ENCODE measurements around the gene GCLM. TPM values are rescaled to one million over a fixed set of nuclear protein-coding genes. Genes with fewer than 3 reads are reported as not detected.

Gene GCLM
- total RNA-seq, 1 donor from 2014 or later, result 4.8 TPM

DNA sequence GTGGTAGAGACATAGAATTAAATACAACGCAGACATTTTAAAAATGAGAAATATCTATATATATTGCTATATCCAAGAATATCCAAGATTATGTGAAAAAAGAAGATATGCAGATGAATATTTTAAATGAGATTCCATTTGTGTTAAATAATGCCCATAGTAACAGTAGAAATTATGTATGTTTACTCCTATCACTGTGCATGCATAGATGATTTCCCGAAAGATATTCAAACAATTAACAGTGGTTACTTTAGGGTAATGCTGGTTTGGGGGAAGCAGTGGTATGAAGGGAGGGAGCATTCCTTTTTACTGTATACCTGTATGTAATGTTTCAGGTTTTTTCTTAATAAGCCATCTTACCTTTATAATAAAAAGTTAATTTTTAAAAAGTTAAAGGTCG lies 55.3 kb downstream of the GCLM start:
- Mint-ChIP-seq H3K9me3 (peaks cover 36% of the 10 kb centered on the region), H3K36me3 (peaks cover 8% of the 10 kb centered on the region), H3K4me1 (no peaks in the 10 kb centered on the region), H3K27ac (no peak overlapping the region), H3K27me3 (ENCODE audit: insufficient read depth, low read depth) (peaks cover 4% of the 10 kb centered on the region), H3K4me3 (no peak overlapping the region)
- Histone ChIP-seq H4K20me1 (ENCODE audit: low read depth) (no peaks in the 10 kb centered on the region), H3K4me3 (no peak overlapping the region), H3K27me3 (no peaks in the 10 kb centered on the region), H3K36me3 (no peaks in the 10 kb centered on the region), H2AFZ (replicated peaks) (no peak overlapping the region), H3K4me1 (no peaks in the 10 kb centered on the region), H3K79me2 (ENCODE audit: low read depth) (no peaks in the 10 kb centered on the region), H3K4me2 (no peak overlapping the region), H3K9ac (no peak overlapping the region), H3F3A (ENCODE audit: low read depth) (no peaks in the 10 kb centered on the region), H3K9me3 (ENCODE audit: low read depth) (peaks cover 4% of the 10 kb centered on the region), H3K27ac (no peak overlapping the region)
- DNase-seq (ENCODE audit: low spot score), result no peak
- TF ChIP-seq EZH2phosphoT487 (IDR thresholded peaks at IDR 0.05) (no peak), EZH2 (IDR thresholded peaks at IDR 0.05) (no peak)
- TF ChIP-seq, protein P1, sequence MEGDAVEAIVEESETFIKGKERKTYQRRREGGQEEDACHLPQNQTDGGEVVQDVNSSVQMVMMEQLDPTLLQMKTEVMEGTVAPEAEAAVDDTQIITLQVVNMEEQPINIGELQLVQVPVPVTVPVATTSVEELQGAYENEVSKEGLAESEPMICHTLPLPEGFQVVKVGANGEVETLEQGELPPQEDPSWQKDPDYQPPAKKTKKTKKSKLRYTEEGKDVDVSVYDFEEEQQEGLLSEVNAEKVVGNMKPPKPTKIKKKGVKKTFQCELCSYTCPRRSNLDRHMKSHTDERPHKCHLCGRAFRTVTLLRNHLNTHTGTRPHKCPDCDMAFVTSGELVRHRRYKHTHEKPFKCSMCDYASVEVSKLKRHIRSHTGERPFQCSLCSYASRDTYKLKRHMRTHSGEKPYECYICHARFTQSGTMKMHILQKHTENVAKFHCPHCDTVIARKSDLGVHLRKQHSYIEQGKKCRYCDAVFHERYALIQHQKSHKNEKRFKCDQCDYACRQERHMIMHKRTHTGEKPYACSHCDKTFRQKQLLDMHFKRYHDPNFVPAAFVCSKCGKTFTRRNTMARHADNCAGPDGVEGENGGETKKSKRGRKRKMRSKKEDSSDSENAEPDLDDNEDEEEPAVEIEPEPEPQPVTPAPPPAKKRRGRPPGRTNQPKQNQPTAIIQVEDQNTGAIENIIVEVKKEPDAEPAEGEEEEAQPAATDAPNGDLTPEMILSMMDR (IDR thresholded peaks at IDR 0.05), result no peak

DNA sequence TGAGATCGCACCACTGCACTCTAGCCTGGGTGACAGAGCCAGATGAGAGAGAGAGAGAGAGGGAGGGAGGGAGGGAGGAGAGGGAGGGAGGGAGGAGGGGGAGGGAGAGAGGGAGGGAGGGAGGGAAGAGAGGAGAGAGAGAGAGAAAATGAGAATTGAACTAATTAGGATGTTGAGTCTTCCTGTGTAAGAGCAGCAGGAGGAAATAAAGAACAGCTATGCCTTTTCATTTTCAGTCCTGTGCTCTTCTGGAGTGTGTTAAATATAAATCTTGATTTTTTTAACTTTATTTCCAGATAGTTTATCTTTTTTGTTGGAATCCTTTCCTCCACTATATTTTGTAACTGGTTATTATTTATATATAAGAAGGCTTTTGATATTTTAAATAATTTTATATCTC lies 57.4 kb downstream of the GCLM start:
- Histone ChIP-seq H3K9me3 (ENCODE audit: low read depth) (peaks cover 4% of the 10 kb centered on the region), H2AFZ (replicated peaks) (no peak overlapping the region), H4K20me1 (ENCODE audit: low read depth) (no peaks in the 10 kb centered on the region), H3K79me2 (ENCODE audit: low read depth) (no peaks in the 10 kb centered on the region), H3K4me1 (no peaks in the 10 kb centered on the region), H3K27ac (no peak overlapping the region), H3F3A (ENCODE audit: low read depth) (peaks cover 16% of the 10 kb centered on the region), H3K4me2 (no peak overlapping the region), H3K36me3 (no peaks in the 10 kb centered on the region), H3K4me3 (no peak overlapping the region), H3K9ac (no peak overlapping the region), H3K27me3 (no peaks in the 10 kb centered on the region)
- no peak for TF ChIP-seq EZH2phosphoT487 (IDR thresholded peaks at IDR 0.05)
- TF ChIP-seq, protein P1 (IDR thresholded peaks at IDR 0.05), result no peak
- TF ChIP-seq EZH2 (IDR thresholded peaks at IDR 0.05), result no peak
- H3K4me3 Mint-ChIP-seq, result no peak overlapping the region
- no peak for DNase-seq (ENCODE audit: low spot score)
- no peak overlapping the region for H3K27ac Mint-ChIP-seq
- H3K4me1 Mint-ChIP-seq, result peaks cover 7% of the 10 kb centered on the region
- H3K36me3 Mint-ChIP-seq, result peaks cover 13% of the 10 kb centered on the region
- peaks cover 17% of the 10 kb centered on the region for H3K27me3 Mint-ChIP-seq (ENCODE audit: insufficient read depth, low read depth)
- peaks cover 39% of the 10 kb centered on the region for H3K9me3 Mint-ChIP-seq

DNA sequence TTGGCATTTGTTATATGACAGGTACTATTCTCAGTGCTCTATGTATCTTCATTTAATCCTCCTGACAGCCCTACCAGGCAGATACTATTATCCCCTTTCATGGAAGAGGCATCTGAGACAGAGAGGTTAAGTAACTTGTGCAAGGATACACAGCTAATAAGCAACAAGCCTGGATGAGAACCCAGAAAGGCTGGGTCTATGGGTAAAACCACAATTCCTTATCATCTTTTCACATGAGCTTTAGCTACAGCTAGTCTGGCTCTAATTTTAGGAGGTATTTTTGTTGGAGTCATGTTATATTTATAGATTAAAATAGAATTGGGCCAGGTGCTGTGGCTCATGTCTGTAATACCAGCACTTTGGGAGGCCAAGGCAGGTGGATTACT lies 57.9 kb downstream of the GCLM start:
- Histone ChIP-seq H3K4me2 (no peak overlapping the region), H3K9ac (no peak overlapping the region), H3K27me3 (no peaks in the 10 kb centered on the region), H3F3A (ENCODE audit: low read depth) (peaks cover 21% of the 10 kb centered on the region), H3K79me2 (ENCODE audit: low read depth) (no peaks in the 10 kb centered on the region), H3K4me3 (no peak overlapping the region), H3K27ac (no peak overlapping the region), H3K36me3 (no peaks in the 10 kb centered on the region), H2AFZ (replicated peaks) (no peak overlapping the region), H3K4me1 (no peaks in the 10 kb centered on the region), H4K20me1 (ENCODE audit: low read depth) (no peaks in the 10 kb centered on the region), H3K9me3 (ENCODE audit: low read depth) (peaks cover 4% of the 10 kb centered on the region)
- Mint-ChIP-seq H3K27ac (no peak overlapping the region), H3K4me3 (no peak overlapping the region), H3K4me1 (peaks cover 7% of the 10 kb centered on the region), H3K9me3 (peaks cover 36% of the 10 kb centered on the region), H3K36me3 (peaks cover 13% of the 10 kb centered on the region), H3K27me3 (ENCODE audit: insufficient read depth, low read depth) (peaks cover 17% of the 10 kb centered on the region)
- DNase-seq (ENCODE audit: low spot score), result no peak
- TF ChIP-seq, protein P1 (IDR thresholded peaks at IDR 0.05), result no peak
- TF ChIP-seq EZH2phosphoT487 (IDR thresholded peaks at IDR 0.05) (no peak), EZH2 (IDR thresholded peaks at IDR 0.05) (no peak)
